Lower lobe of right lung (tissue), 2 donors: ENCODE measurements around the gene SFXN3. TPM values are rescaled to one million over a fixed set of nuclear protein-coding genes. Genes with fewer than 3 reads are reported as not detected.
A peak's percentile ranks its signal among the peaks of the same experiment; 100 is the strongest.

ENCODE experiments used
- ATAC-seq, 2 donors: fragments of 200-7000 bp; cut with Tn5 transposase; one replicate each; pipeline ENCODE4 v1.9.1; 2020 to 2022; ENCODE audit warnings: mild to moderate bottlenecking in 2 of 2, moderate library complexity in 2 of 2
- DNase-seq: peaks from one replicate; pipeline ENCODE4 v3.0.0-alpha.2; 2020
- H3K27ac ChIP-seq: fragments of 200-600 bp; one replicate; pipeline ENCODE4 v1.8.0; 2022
- H3K27me3 ChIP-seq: fragments of 200-600 bp; one replicate; pipeline ENCODE4 v1.8.0; 2022; ENCODE audit warnings: low read depth
- H3K36me3 ChIP-seq: fragments of 200-600 bp; one replicate; pipeline ENCODE4 v1.8.0; 2022; ENCODE audit warnings: mild to moderate bottlenecking
- H3K4me1 ChIP-seq: fragments of 200-600 bp; one replicate; pipeline ENCODE4 v1.8.0; 2022
- H3K4me3 ChIP-seq: fragments of 200-600 bp; one replicate; pipeline ENCODE4 v1.8.0; 2022; ENCODE audit warnings: mild to moderate bottlenecking
- H3K9me3 ChIP-seq: fragments of 200-600 bp; one replicate; pipeline ENCODE4 v1.8.0; 2022
- CTCF ChIP-seq: fragments of 200-600 bp; IDR thresholded peaks from one replicate; pipeline ENCODE4 v1.8.0; 2022; ENCODE audit warnings: antibody characterized with exemption, mild to moderate bottlenecking
- intact Hi-C: fragments of 100-400 bp; cut with DNase I; formaldehyde crosslinking; loops from one replicate; pipeline ENCODE4 v1.11.0; 2022
- total RNA-seq: library from RNA; stranded (reverse); fragmentation: NEBNext Ultra II Directional; extraction: Animal tissue kit (Norgen Biotek cat#: 25700); gene quantifications from one replicate; pipeline ENCODE4 v1.2.1, GENCODE V29; 2021
- donor health status: DM: no; HTN: yes; CAD: no; lungs with severe emphysema.

SFXN3 gene
- total RNA-seq, 1 donor from 2014 or later: 57.8 TPM

DNA sequence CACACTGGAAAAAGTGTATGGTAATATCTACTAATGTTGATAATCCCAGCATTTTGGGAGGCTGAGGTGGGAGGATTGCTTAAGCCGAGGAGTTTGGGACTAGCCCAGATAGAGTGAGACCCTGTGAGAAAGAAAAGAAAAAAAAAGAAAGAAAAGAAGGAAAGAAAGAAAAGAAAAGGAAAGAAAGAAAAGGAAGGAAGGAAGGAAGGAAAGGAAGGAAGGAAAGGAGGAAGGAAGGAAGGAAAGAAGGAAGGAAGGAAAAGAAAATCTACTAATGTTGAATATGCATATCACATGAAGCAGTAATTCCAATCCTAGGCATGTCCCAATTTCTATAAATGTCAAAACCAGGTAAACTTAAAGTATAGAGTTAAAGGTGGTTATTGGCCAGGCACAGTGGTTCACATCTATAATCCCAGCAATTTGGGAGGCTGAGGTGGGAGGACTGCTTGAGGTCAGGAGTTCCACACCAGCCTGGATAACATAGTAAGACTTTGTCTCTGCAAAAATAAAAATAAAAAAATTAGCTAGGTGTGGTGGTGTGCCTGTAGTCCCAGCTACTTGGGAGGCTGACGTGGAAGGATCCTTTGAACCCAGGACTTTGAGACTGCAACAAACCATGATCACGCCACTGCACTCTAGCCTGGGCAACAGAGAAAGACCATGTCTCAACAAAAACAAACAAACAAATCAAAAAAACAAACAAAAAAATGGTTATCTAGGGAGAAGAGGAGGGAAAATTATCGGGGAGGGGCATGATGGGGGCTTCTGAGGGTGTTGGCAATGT, 25.5 kb downstream of the SFXN3 start:
- no peak for TF ChIP-seq CTCF
- H3K27me3 ChIP-seq: peaks cover 1% of the 10 kb centered on the region
- intact Hi-C loops: no loop called here
- no peaks in the 10 kb centered on the region for H3K36me3 ChIP-seq
- H3K4me1 ChIP-seq: peaks cover 10% of the 10 kb centered on the region
- DNase-seq: no peak
- H3K4me3 ChIP-seq: no peak overlapping the region
- H3K27ac ChIP-seq: no peak overlapping the region
- no peaks in the 10 kb centered on the region for H3K9me3 ChIP-seq
- ATAC-seq: no peak

GRCh38 chr10:101060036-101060950, 29.3 kb downstream of the SFXN3 start:
- H3K27me3 ChIP-seq: peaks cover 3% of the 10 kb centered on the region
- TF ChIP-seq CTCF: peak; percentile 86
- H3K4me3 ChIP-seq: peak overlapping the region; percentile 64
- H3K4me1 ChIP-seq: peaks cover 41% of the 10 kb centered on the region
- H3K27ac ChIP-seq: peak overlapping the region; percentile 92
- no peaks in the 10 kb centered on the region for H3K36me3 ChIP-seq
- peak; percentile 78 to 92 for ATAC-seq
- H3K9me3 ChIP-seq: no peaks in the 10 kb centered on the region
- peak; percentile 95 for DNase-seq
- intact Hi-C loops: no loop called here

- no peak for TF ChIP-seq CTCF
- peaks cover 49% of the 10 kb centered on the region for H3K4me1 ChIP-seq
- intact Hi-C loops: no loop called here
Observed at GRCh38 chr10:101060951-101061623, 30.1 kb downstream of the SFXN3 start.

DNA sequence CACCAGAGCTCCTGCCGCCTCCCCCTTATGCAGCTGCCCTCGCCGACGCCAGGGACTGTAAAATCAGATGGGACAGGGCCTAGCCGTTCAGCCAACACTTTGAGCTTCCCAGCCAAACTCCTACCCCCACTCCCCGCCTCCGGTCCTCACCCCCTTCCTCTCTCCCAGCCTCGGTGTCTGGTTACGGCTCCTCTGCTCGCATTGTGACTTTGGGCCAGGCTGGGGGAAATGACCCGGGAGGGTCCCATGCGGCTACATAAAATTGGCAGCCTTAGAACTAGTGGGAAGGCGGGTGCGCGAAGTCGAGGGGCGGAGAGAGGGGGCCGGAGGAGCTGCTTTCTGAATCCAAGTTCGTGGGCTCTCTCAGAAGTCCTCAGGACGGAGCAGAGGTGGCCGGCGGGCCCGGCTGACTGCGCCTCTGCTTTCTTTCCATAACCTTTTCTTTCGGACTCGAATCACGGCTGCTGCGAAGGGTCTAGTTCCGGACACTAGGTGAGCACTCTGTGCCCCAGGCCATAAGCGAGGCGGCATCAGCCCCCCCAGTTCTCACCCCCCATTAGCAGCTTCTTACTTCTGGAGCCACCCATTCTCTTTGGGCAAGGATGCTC, 30.7 kb downstream of the SFXN3 start, which contains the start of gene KAZALD1:
Gene KAZALD1, plus strand, starts transcription at position 366 of the 608 bp plus-strand sequence. CDS start 604 bp downstream, outside the sequence.
- DNase-seq: no peak
- ATAC-seq: peak; percentile 13 to 46
- H3K27ac ChIP-seq: peak within 1 kb of the TSS; percentile 92
- peaks cover 3% of the 10 kb centered on the region for H3K27me3 ChIP-seq
- H3K9me3 ChIP-seq: no peaks in the 10 kb centered on the region
- TF ChIP-seq CTCF: no peak
- H3K4me3 ChIP-seq: peak within 1 kb of the TSS; percentile 64
- intact Hi-C loops: no loop called here
- H3K36me3 ChIP-seq: no peaks in the 10 kb centered on the region
- H3K4me1 ChIP-seq: peaks cover 55% of the 10 kb centered on the region

More at GRCh38 chr10:101060951-101061623, 30.1 kb downstream of the SFXN3 start:
- peak; percentile 95 for ATAC-seq
- peak; percentile 98 for DNase-seq
- Histone ChIP-seq H3K27ac (peak overlapping the region; percentile 92), H3K4me3 (peak overlapping the region; percentile 64), H3K36me3 (no peaks in the 10 kb centered on the region), H3K27me3 (peaks cover 3% of the 10 kb centered on the region), H3K9me3 (no peaks in the 10 kb centered on the region)
